Loucy (cell line): ENCODE measurements around the gene BLOC1S3.

Experiments
- EZH2phosphoT487 ChIP-seq: fragments of 200-600 bp; IDR thresholded peaks from 2 replicates; pipeline ENCODE4 v1.6.1; 2018; ENCODE audit warnings: antibody characterized with exemption, mild to moderate bottlenecking, moderate library complexity, borderline replicate concordance
- TF ChIP-seq, protein P1 (sequence below): fragments of 200-600 bp; sonication (generic); conservative IDR thresholded peaks from 2 replicates; pipeline ENCODE4 v1.5.1; 2014; ENCODE audit warnings: mild to moderate bottlenecking, antibody characterized with exemption, low read length

DNA sequence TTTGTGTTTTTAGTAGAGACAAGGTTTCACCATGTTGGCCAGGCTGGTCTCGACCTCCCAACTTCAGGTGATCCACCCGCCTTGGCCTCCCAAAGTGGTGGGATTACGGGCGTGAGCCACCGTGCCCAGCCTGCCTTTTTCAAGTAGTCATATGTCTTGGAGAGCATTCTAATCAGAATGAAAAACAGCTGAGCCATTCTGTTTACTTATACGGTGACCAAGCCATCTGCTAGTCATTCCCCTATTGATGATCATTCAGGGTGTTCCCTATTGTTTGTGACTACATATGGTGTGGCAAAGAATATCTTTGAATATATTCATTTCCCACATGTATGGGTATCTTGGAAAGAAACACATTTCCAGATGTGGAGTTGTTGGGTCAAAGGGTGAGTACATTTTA lies 17.2 kb downstream of the BLOC1S3 start:
- TF ChIP-seq, protein P1, sequence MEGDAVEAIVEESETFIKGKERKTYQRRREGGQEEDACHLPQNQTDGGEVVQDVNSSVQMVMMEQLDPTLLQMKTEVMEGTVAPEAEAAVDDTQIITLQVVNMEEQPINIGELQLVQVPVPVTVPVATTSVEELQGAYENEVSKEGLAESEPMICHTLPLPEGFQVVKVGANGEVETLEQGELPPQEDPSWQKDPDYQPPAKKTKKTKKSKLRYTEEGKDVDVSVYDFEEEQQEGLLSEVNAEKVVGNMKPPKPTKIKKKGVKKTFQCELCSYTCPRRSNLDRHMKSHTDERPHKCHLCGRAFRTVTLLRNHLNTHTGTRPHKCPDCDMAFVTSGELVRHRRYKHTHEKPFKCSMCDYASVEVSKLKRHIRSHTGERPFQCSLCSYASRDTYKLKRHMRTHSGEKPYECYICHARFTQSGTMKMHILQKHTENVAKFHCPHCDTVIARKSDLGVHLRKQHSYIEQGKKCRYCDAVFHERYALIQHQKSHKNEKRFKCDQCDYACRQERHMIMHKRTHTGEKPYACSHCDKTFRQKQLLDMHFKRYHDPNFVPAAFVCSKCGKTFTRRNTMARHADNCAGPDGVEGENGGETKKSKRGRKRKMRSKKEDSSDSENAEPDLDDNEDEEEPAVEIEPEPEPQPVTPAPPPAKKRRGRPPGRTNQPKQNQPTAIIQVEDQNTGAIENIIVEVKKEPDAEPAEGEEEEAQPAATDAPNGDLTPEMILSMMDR, result no peak
- no peak for TF ChIP-seq EZH2phosphoT487
